HUES6 (cell line): ENCODE measurements around the gene PDHB.

ENCODE experiments used
- H3K27ac ChIP-seq: 2 replicates; pipeline ENCODE4 v1.7.0; 2013; ENCODE audit warnings: low read depth, mild to moderate bottlenecking, low read length, inconsistent platforms
- H3K27me3 ChIP-seq: 2 replicates; pipeline ENCODE4 v1.6.1; 2013; ENCODE audit warnings: low read length; ENCODE audit not compliant: control insufficient read depth, insufficient read depth
- H3K36me3 ChIP-seq: 2 replicates; pipeline ENCODE4 v1.6.1; 2013; ENCODE audit warnings: low read length; ENCODE audit not compliant: control insufficient read depth, insufficient read depth
- H3K4me1 ChIP-seq: 2 replicates; pipeline ENCODE4 v1.6.1; 2013; ENCODE audit warnings: low read length; ENCODE audit not compliant: control insufficient read depth, insufficient read depth
- H3K4me3 ChIP-seq: 2 replicates; pipeline ENCODE4 v1.5.1; 2013; ENCODE audit warnings: low read depth, low read length
- H3K9ac ChIP-seq: one replicate; pipeline ENCODE4 v1.6.1; 2013; ENCODE audit warnings: mild to moderate bottlenecking, low read length
- H3K9me3 ChIP-seq: 2 replicates; pipeline ENCODE4 v1.6.1; 2013; ENCODE audit warnings: low read depth, low read length; ENCODE audit not compliant: control insufficient read depth, insufficient read depth

Gene PDHB

DNA sequence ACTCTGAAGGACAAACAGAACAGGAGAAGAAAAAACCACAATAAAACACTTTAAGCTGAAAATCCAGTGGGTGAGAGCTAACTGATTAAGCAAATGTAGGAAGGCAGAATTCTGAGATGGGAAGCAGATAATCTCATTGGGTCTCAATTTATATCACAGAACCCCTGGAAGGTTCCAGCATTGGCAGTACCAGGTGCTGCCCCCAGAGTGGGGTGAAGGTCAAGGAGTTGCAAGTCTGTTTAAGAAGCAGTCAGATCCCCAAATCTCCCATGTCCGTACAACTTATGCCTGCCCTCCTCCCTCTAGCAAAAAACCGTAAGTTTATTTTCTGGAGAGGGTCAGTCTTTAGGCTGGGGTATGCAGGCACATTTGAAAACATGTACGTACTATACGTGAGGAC lies 55.9 kb downstream of the PDHB start:
- Histone ChIP-seq H3K27me3 (no peaks in the 10 kb centered on the region), H3K27ac (no peak overlapping the region), H3K9ac (no peak overlapping the region), H3K4me1 (peaks cover 11% of the 10 kb centered on the region), H3K4me3 (no peak overlapping the region), H3K36me3 (no peaks in the 10 kb centered on the region), H3K9me3 (no peaks in the 10 kb centered on the region)
